Stomach (tissue), 9 donors: Measurements from ENCODE around the gene OR13C2. TPM values are rescaled to one million over a fixed set of nuclear protein-coding genes. Genes with fewer than 3 reads are reported as not detected.

Experiments used
- DNase-seq, 2 donors: peaks; one replicate each; pipeline versions ENCODE4 v3.0.0 to v3.0.0-alpha.2; 2013 to 2019
- H3K27ac ChIP-seq, 5 donors: fragments of 200-600 bp in 4 of 5; sonication (generic) in 4 of 5; one replicate each; pipeline ENCODE4 v1.5.1; 2013 to 2019; ENCODE audit warnings: mild to moderate bottlenecking in 1 of 5, moderate library complexity in 1 of 5
- H3K27me3 ChIP-seq, 3 donors: fragments of 200-600 bp; sonication (generic); one replicate each; pipeline ENCODE4 v1.5.1; 2017 to 2019; ENCODE audit warnings: mixed run types in 1 of 3
- H3K36me3 ChIP-seq, 4 donors: fragments of 200-600 bp; sonication (generic); 1 replicate in 3 of 4; 2 replicates in 1 of 4; pipeline ENCODE4 v1.5.1; 2016 to 2019
- H3K4me1 ChIP-seq, 4 donors: fragments of 200-600 bp; sonication (generic); one replicate each; pipeline ENCODE4 v1.5.1; 2016 to 2019
- H3K4me3 ChIP-seq, 4 donors: fragments of 200-600 bp; sonication (generic) in 3 of 4; one replicate each; pipeline ENCODE4 v1.5.1; 2016 to 2019; ENCODE audit warnings: mild to moderate bottlenecking in 1 of 4
- H3K9me3 ChIP-seq, 4 donors: fragments of 200-600 bp; sonication (generic); one replicate each; pipeline ENCODE4 v1.5.1; 2016 to 2019
- CTCF ChIP-seq, 7 experiments: fragments of 450-650 bp in 4 of 7; fragments of 200-600 bp in 3 of 7; sonication (generic) in 3 of 7; IDR thresholded peaks; one replicate each; pipeline ENCODE4 v1.5.1; 2016 to 2019; ENCODE audit warnings: antibody characterized with exemption in 7 of 7, control low read depth in 2 of 7, mild to moderate bottlenecking in 1 of 7
- EP300 ChIP-seq: sonication (generic); formaldehyde crosslinking; IDR thresholded peaks from one replicate; pipeline ENCODE4 v1.6.1; 2017; ENCODE audit warnings: antibody characterized with exemption
- POLR2A ChIP-seq, 4 donors: fragments of 450-650 bp; IDR thresholded peaks; one replicate each; pipeline ENCODE4 v1.6.1; 2016; ENCODE audit warnings: antibody characterized with exemption in 4 of 4, control low read depth in 2 of 4, mild to moderate bottlenecking in 1 of 4, moderate library complexity in 1 of 4
- POLR2AphosphoS5 ChIP-seq, 3 donors: sonication (generic); formaldehyde crosslinking; IDR thresholded peaks; one replicate each; pipeline ENCODE4 v1.6.1; 2016; ENCODE audit warnings: antibody characterized with exemption in 3 of 3
- WGBS, 5 donors: extraction: QIAGEN DNeasy Blood & Tissue Kit in 3 of 5; methylation state at CpG; one replicate each; pipeline versions ENCODE4 v1.1.5 to v1.1.7; 2013 to 2018; 5-methylcytosine and 5-hydroxymethylcytosine counted together
- intact Hi-C: fragments of 100-400 bp; cut with DNase I; formaldehyde crosslinking; loops from one replicate; pipeline ENCODE4 v1.15.1; 2023; ENCODE audit warnings: low total_unique reads
- polyA plus RNA-seq, 3 donors: library from polyadenylated mRNA; stranded (reverse); fragments of 200-250 nt; gene quantifications; one replicate each; pipeline ENCODE4 v1.2.3, GENCODE V29; 2013
- total RNA-seq, 5 donors: library from RNA; depleted of rRNA; stranded (reverse); fragments of >200 nt; gene quantifications; one replicate each; pipeline versions ENCODE4 v1.1.0 to v1.2.3, GENCODE V29; 2014 to 2016
- donor health status: healthy with polysubstance abuse.
- donor health status: Bipolar disorder and iron deficiency.
- donor health status: healthy.

Gene OR13C2
- total and polyA plus RNA-seq, 8 donors = not detected

GRCh38 chr9:104617418-104617817 lies 12.0 kb upstream of the OR13C2 start:
- H3K9me3 ChIP-seq = peaks cover 0 to 5% (median 0%) of the 10 kb centered on the region in 4 donors
- intact Hi-C loops = no loop called here

GRCh38 chr9:104611213-104611612 lies 5.8 kb upstream of the OR13C2 start:
- intact Hi-C loops = no loop called here

More at GRCh38 chr9:104617418-104617817, 12.0 kb upstream of the OR13C2 start:
- Histone ChIP-seq H3K27ac (no peak overlapping the region), H3K4me1 (no peaks in the 10 kb centered on the region), H3K4me3 (no peak overlapping the region), H3K27me3 (no peaks in the 10 kb centered on the region), H3K36me3 (no peaks in the 10 kb centered on the region)
- TF ChIP-seq EP300 (no peak), POLR2AphosphoS5 (IDR thresholded peaks at IDR 0.05) (no peak), CTCF (IDR thresholded peaks at IDR 0.05) (no peak), POLR2A (IDR thresholded peaks at IDR 0.05) (no peak)
- no peak for DNase-seq

GRCh38 chr9:104608336-104608735 lies 2.9 kb upstream of the OR13C2 start:
- DNase-seq = no peak
- Histone ChIP-seq H3K4me1 (no peaks in the 10 kb centered on the region), H3K27ac (no peak overlapping the region), H3K4me3 (no peak overlapping the region), H3K27me3 (no peaks in the 10 kb centered on the region), H3K9me3 (no peaks in the 10 kb centered on the region), H3K36me3 (no peaks in the 10 kb centered on the region)
- WGBS, 5 donors = 18 to 44% (median 28%) methylated on average over 1 of the region's 1 CpG
- TF ChIP-seq POLR2AphosphoS5 (IDR thresholded peaks at IDR 0.05) = no peak
- TF ChIP-seq EP300 = no peak
- no peak for TF ChIP-seq CTCF (IDR thresholded peaks at IDR 0.05)
- no peak for TF ChIP-seq POLR2A (IDR thresholded peaks at IDR 0.05)
- intact Hi-C loops = no loop called here

More at GRCh38 chr9:104611213-104611612, 5.8 kb upstream of the OR13C2 start:
- 44 to 80% (median 58%) methylated on average over 2 of the region's 2 CpGs for WGBS, 5 donors
- Histone ChIP-seq H3K4me1 (no peaks in the 10 kb centered on the region), H3K27me3 (no peaks in the 10 kb centered on the region), H3K4me3 (no peak overlapping the region), H3K27ac (no peak overlapping the region), H3K9me3 (peaks cover 0 to 5% (median 0%) of the 10 kb centered on the region in 4 donors), H3K36me3 (no peaks in the 10 kb centered on the region)
- DNase-seq = no peak
- TF ChIP-seq CTCF (IDR thresholded peaks at IDR 0.05) = no peak
- no peak for TF ChIP-seq POLR2A (IDR thresholded peaks at IDR 0.05)

- 71 to 89% (median 80%) methylated on average over 2 of the region's 2 CpGs for WGBS, 5 donors
- TF ChIP-seq EP300 (no peak), POLR2AphosphoS5 (IDR thresholded peaks at IDR 0.05) (no peak), POLR2A (IDR thresholded peaks at IDR 0.05) (no peak), CTCF (IDR thresholded peaks at IDR 0.05) (no peak)
Observed at GRCh38 chr9:104606152-104606551, 725 bp upstream of the OR13C2 start.

More at GRCh38 chr9:104606152-104606551, 725 bp upstream of the OR13C2 start:
- Histone ChIP-seq H3K4me3 (no peak overlapping the region), H3K9me3 (no peaks in the 10 kb centered on the region), H3K27ac (no peak overlapping the region), H3K4me1 (no peaks in the 10 kb centered on the region), H3K27me3 (no peaks in the 10 kb centered on the region), H3K36me3 (no peaks in the 10 kb centered on the region)
- intact Hi-C loops = no loop called here
- DNase-seq = no peak
